Measurements from ENCODE around the gene LHX6. TPM values are rescaled to one million over a fixed set of nuclear protein-coding genes. Genes with fewer than 3 reads are reported as not detected.
A peak's percentile ranks its signal among the peaks of the same experiment; 100 is the strongest.

Gene LHX6
- total and polyA plus RNA-seq, 2 experiments from 2014 or later: not detected

GRCh38 chr9:122204491-122204890 lies 24.3 kb downstream of the LHX6 start:
- 83 to 85% methylated on average over 8 to 12 of the region's 12 CpGs for WGBS, 2 experiments (ENCODE audit: low coverage in 1 of 2, low lambda C conversion rate in 2 of 2, missing lambda C conversion rate in 2 of 2)
- Histone ChIP-seq H3K9me3 (ENCODE audit: low read depth) (no peaks in the 10 kb centered on the region), H2AFZ (no peak overlapping the region), H3K27me3 (replicated peaks; ENCODE audit: insufficient read depth) (no peaks in the 10 kb centered on the region), H4K20me1 (ENCODE audit: insufficient read depth) (no peaks in the 10 kb centered on the region), H3K4me1 (ENCODE audit: insufficient read depth) (peaks cover 27% of the 10 kb centered on the region), H3K9ac (no peak overlapping the region), H3F3A (ENCODE audit: insufficient read depth) (peaks cover 26% of the 10 kb centered on the region), H3K79me2 (ENCODE audit: insufficient read depth) (no peaks in the 10 kb centered on the region), H3K36me3 (ENCODE audit: low read depth) (no peaks in the 10 kb centered on the region), H3K9me2 (ENCODE audit: insufficient read depth) (no peaks in the 10 kb centered on the region), H3K4me2 (ENCODE audit: unreplicated experiment) (no peak overlapping the region), H3K27ac (no peak overlapping the region), H3K4me3 (no peak overlapping the region)
- TF ChIP-seq EZH2 (IDR thresholded peaks at IDR 0.05; ENCODE audit: insufficient read depth, poor library complexity, severe bottlenecking) (no peak), EZH2phosphoT487 (IDR thresholded peaks at IDR 0.05; ENCODE audit: insufficient read depth, low read depth) (no peak)
- DNase-seq: no peak
- in situ Hi-C loops (cut with MboI): no loop called here

GRCh38 chr9:122204055-122204454 lies 24.7 kb downstream of the LHX6 start:
- TF ChIP-seq EZH2phosphoT487 (IDR thresholded peaks at IDR 0.05; ENCODE audit: insufficient read depth, low read depth) (no peak), EZH2 (IDR thresholded peaks at IDR 0.05; ENCODE audit: insufficient read depth, poor library complexity, severe bottlenecking) (no peak)
- no peak overlapping the region for H3K27ac ChIP-seq

GRCh38 chr9:122202111-122202510 lies 26.6 kb downstream of the LHX6 start:
- Histone ChIP-seq H3K9me3 (ENCODE audit: low read depth) (no peaks in the 10 kb centered on the region), H4K20me1 (ENCODE audit: insufficient read depth) (no peaks in the 10 kb centered on the region), H3K36me3 (ENCODE audit: low read depth) (no peaks in the 10 kb centered on the region), H3K4me2 (ENCODE audit: unreplicated experiment) (no peak overlapping the region), H3K27ac (no peak overlapping the region), H3F3A (ENCODE audit: insufficient read depth) (peaks cover 24% of the 10 kb centered on the region), H2AFZ (no peak overlapping the region), H3K9ac (no peak overlapping the region), H3K79me2 (ENCODE audit: insufficient read depth) (no peaks in the 10 kb centered on the region), H3K4me1 (ENCODE audit: insufficient read depth) (peaks cover 25% of the 10 kb centered on the region), H3K27me3 (replicated peaks; ENCODE audit: insufficient read depth) (no peaks in the 10 kb centered on the region), H3K9me2 (ENCODE audit: insufficient read depth) (no peaks in the 10 kb centered on the region), H3K4me3 (no peak overlapping the region)
- TF ChIP-seq EZH2 (IDR thresholded peaks at IDR 0.05; ENCODE audit: insufficient read depth, poor library complexity, severe bottlenecking) (no peak), EZH2phosphoT487 (IDR thresholded peaks at IDR 0.05; ENCODE audit: insufficient read depth, low read depth) (no peak)
- 79 to 87% methylated on average over 3 of the region's 3 CpGs for WGBS, 2 experiments (ENCODE audit: low coverage in 1 of 2, low lambda C conversion rate in 2 of 2, missing lambda C conversion rate in 2 of 2)
- in situ Hi-C loops (cut with MboI): no loop called here
- DNase-seq: no peak

More at GRCh38 chr9:122204055-122204454, 24.7 kb downstream of the LHX6 start:
- no peaks in the 10 kb centered on the region for H3K36me3 ChIP-seq (ENCODE audit: low read depth)
- WGBS, 2 experiments (ENCODE audit: low coverage in 1 of 2, low lambda C conversion rate in 2 of 2, missing lambda C conversion rate in 2 of 2): 90 to 91% methylated on average over 5 of the region's 5 CpGs
- H3K79me2 ChIP-seq (ENCODE audit: insufficient read depth): no peaks in the 10 kb centered on the region
- no peak overlapping the region for H3K9ac ChIP-seq
- H4K20me1 ChIP-seq (ENCODE audit: insufficient read depth): no peaks in the 10 kb centered on the region
- H3K9me2 ChIP-seq (ENCODE audit: insufficient read depth): no peaks in the 10 kb centered on the region
- H3K4me3 ChIP-seq: no peak overlapping the region
- peaks cover 26% of the 10 kb centered on the region for H3F3A ChIP-seq (ENCODE audit: insufficient read depth)
- no peaks in the 10 kb centered on the region for H3K27me3 ChIP-seq (replicated peaks; ENCODE audit: insufficient read depth)
- H3K4me2 ChIP-seq (ENCODE audit: unreplicated experiment): no peak overlapping the region
- DNase-seq: no peak
- no peak overlapping the region for H2AFZ ChIP-seq
- in situ Hi-C loops (cut with MboI): no loop called here
- peaks cover 27% of the 10 kb centered on the region for H3K4me1 ChIP-seq (ENCODE audit: insufficient read depth)
- H3K9me3 ChIP-seq (ENCODE audit: low read depth): no peaks in the 10 kb centered on the region

GRCh38 chr9:122201641-122202040 lies 27.1 kb downstream of the LHX6 start:
- in situ Hi-C loops (cut with MboI): no loop called here
- no peaks in the 10 kb centered on the region for H3K27me3 ChIP-seq (replicated peaks; ENCODE audit: insufficient read depth)
- H2AFZ ChIP-seq: no peak overlapping the region
- WGBS, 2 experiments (ENCODE audit: low coverage in 1 of 2, low lambda C conversion rate in 2 of 2, missing lambda C conversion rate in 2 of 2): 100% methylated on average over 1 of the region's 1 CpG
- H3K9ac ChIP-seq: 0 out of 2 replicates have a peak overlapping the region, but pooled peaks have one; percentile 35
- peak; percentile 74 for DNase-seq
- H3K36me3 ChIP-seq (ENCODE audit: low read depth): no peaks in the 10 kb centered on the region
- no peak overlapping the region for H3K4me3 ChIP-seq
- peaks cover 21% of the 10 kb centered on the region for H3K4me1 ChIP-seq (ENCODE audit: insufficient read depth)
- no peaks in the 10 kb centered on the region for H3K9me2 ChIP-seq (ENCODE audit: insufficient read depth)
- H4K20me1 ChIP-seq (ENCODE audit: insufficient read depth): no peaks in the 10 kb centered on the region
- peaks cover 19% of the 10 kb centered on the region for H3F3A ChIP-seq (ENCODE audit: insufficient read depth)
- no peak overlapping the region for H3K4me2 ChIP-seq (ENCODE audit: unreplicated experiment)
- H3K9me3 ChIP-seq (ENCODE audit: low read depth): no peaks in the 10 kb centered on the region
- H3K79me2 ChIP-seq (ENCODE audit: insufficient read depth): no peaks in the 10 kb centered on the region
- peak overlapping the region; percentile 65 for H3K27ac ChIP-seq
- TF ChIP-seq EZH2phosphoT487 (IDR thresholded peaks at IDR 0.05; ENCODE audit: insufficient read depth, low read depth) (no peak), EZH2 (IDR thresholded peaks at IDR 0.05; ENCODE audit: insufficient read depth, poor library complexity, severe bottlenecking) (no peak)
